Activated T-helper 2 cell treated with anti-CD3 and anti-CD28 coated beads, Interferon-gamma antibody, Interleukin-2, Interleukin-4, amounts not matched to agents 10 μg/mL and 5 μg/mL and 100 μg/mL, durations not matched to agents 14 hours and 24 hours and 36 hours (primary cell): ENCODE results near the gene CHD1L. TPM values are rescaled to one million over a fixed set of nuclear protein-coding genes. Genes with fewer than 3 reads are reported as not detected.
"Not testable (repeated sequence)": the region's sequence is repeated elsewhere in the genome, so short reads cannot be mapped to it uniquely, and the experiment has no call there.

Source experiments
- DNase-seq: peaks from one replicate; pipeline ENCODE4 v3.0.0; 2021; ENCODE audit warnings: low spot score
- H3K27ac Mint-ChIP-seq: one replicate; pipeline ENCODE4 v1.8.0; 2021; ENCODE audit warnings: mixed read lengths
- H3K27me3 Mint-ChIP-seq: one replicate; pipeline ENCODE4 v1.8.0; 2021; ENCODE audit warnings: low read depth, mixed read lengths
- H3K36me3 Mint-ChIP-seq: one replicate; pipeline ENCODE4 v1.8.0; 2021; ENCODE audit warnings: low read depth, mixed read lengths
- H3K4me1 Mint-ChIP-seq: one replicate; pipeline ENCODE4 v1.8.0; 2021; ENCODE audit warnings: low read depth, mixed read lengths
- H3K4me3 Mint-ChIP-seq: one replicate; pipeline ENCODE4 v1.8.0; 2021; ENCODE audit warnings: low read depth, mild to moderate bottlenecking, moderate library complexity, mixed read lengths
- H3K9me3 Mint-ChIP-seq: one replicate; pipeline ENCODE4 v1.8.0; 2021; ENCODE audit warnings: mixed read lengths
- intact Hi-C: fragments of 100-400 bp; cut with micrococcal nuclease; formaldehyde crosslinking; loops from one replicate; pipeline ENCODE4 v1.15.1; 2023
- total RNA-seq: library from RNA; stranded (reverse); gene quantifications from 2 replicates; pipeline ENCODE4 v1.2.3, GENCODE V29; 2022

Gene CHD1L
- total RNA-seq, 1 donor from 2014 or later, result 86.0 TPM

DNA sequence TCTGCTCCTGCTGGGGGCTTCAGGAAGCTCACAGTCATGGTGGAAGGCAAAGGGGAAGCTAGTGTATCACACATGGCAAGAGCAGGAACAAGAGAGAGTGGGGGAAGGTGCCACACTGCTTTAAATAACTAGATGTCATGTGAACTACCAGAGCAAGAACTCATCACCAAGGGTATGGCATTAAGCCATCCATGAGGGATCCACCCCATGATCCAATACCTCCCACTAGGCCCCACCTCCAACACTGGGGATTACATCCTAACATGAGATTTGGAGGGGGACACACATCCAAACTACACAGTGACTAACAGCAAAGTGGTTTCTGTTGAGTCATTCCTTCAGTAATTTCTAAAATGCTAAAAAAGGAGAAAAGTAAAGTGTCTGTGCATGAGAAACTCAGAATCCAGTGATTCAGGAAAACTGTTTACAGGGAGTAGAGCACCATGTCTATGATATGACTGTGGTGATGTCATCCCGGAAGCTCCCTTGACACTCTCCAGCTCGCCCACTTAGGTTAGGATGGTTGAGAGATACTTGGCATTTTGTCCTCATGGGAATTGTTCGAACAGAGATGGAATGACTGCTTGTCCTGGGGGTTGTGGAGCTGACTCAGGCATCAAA, 50.3 kb downstream of the CHD1L start:
- Mint-ChIP-seq H3K4me1 (peaks cover 13% of the 10 kb centered on the region), H3K27ac (peak overlapping the region; percentile 50), H3K27me3 (no peaks in the 10 kb centered on the region), H3K4me3 (no peak overlapping the region), H3K9me3 (peaks cover 15% of the 10 kb centered on the region), H3K36me3 (peaks cover 98% of the 10 kb centered on the region)
- intact Hi-C loops, result no loop called here
- no peak for DNase-seq

DNA sequence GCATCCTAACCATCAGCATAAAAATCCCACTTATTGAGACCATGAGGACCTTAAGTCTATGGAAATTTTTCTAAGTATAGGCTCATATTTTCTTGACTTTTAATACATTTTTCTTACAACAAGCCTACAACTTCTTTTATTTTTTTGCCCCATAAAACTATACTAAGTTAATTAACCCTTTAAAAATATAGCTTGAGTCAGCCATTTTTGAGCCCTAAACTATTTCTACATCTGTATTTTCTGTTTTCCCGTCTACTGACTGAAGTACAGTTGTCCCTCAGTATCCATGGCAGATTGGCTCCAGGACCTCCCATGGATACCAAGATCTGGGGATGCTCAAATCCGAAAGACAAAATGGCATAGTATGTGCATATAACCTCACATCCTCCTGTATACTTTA, 55.0 kb downstream of the CHD1L start:
- Mint-ChIP-seq H3K27me3 (no peaks in the 10 kb centered on the region), H3K36me3 (peaks cover 79% of the 10 kb centered on the region), H3K4me1 (peaks cover 3% of the 10 kb centered on the region), H3K27ac (no peak overlapping the region), H3K4me3 (no peak overlapping the region), H3K9me3 (peaks cover 42% of the 10 kb centered on the region)
- intact Hi-C loops, result no loop called here
- DNase-seq, result no peak

DNA sequence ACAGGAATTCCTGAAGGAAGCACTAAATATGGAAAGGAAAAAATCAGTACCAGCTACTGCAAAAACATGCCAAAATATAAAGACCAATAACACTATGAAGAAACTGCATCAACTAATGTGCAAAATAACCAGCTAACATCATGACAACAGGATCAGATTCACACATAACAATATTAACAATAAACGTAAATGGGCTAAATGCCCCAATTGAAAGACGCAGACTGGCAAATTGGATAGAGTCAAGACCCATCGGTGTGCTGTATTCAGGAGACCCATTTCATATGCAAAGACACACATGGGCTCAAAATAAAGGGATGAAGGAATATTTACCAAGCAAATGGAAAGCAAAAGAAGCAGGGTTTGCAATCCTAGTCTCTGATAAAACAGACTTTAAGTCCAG, 63.3 kb downstream of the CHD1L start:
- H3K4me3 Mint-ChIP-seq, intact Hi-C loops, H3K27me3 Mint-ChIP-seq, H3K4me1 Mint-ChIP-seq, H3K36me3 Mint-ChIP-seq, DNase-seq, H3K27ac Mint-ChIP-seq: not testable (repeated sequence)
- H3K9me3 Mint-ChIP-seq, result peaks cover 75% of the 10 kb centered on the region

GRCh38 chr1:147316968-147317367, 74.5 kb downstream of the CHD1L start:
- intact Hi-C loops, result no loop called here
- no peak overlapping the region for H3K27ac Mint-ChIP-seq
- DNase-seq, result no peak
- H3K4me1 Mint-ChIP-seq, result no peaks in the 10 kb centered on the region
- no peaks in the 10 kb centered on the region for H3K36me3 Mint-ChIP-seq
- peaks cover under 1% of the 10 kb centered on the region for H3K9me3 Mint-ChIP-seq
- H3K27me3 Mint-ChIP-seq, result peaks cover 3% of the 10 kb centered on the region
- H3K4me3 Mint-ChIP-seq, result no peak overlapping the region

DNA sequence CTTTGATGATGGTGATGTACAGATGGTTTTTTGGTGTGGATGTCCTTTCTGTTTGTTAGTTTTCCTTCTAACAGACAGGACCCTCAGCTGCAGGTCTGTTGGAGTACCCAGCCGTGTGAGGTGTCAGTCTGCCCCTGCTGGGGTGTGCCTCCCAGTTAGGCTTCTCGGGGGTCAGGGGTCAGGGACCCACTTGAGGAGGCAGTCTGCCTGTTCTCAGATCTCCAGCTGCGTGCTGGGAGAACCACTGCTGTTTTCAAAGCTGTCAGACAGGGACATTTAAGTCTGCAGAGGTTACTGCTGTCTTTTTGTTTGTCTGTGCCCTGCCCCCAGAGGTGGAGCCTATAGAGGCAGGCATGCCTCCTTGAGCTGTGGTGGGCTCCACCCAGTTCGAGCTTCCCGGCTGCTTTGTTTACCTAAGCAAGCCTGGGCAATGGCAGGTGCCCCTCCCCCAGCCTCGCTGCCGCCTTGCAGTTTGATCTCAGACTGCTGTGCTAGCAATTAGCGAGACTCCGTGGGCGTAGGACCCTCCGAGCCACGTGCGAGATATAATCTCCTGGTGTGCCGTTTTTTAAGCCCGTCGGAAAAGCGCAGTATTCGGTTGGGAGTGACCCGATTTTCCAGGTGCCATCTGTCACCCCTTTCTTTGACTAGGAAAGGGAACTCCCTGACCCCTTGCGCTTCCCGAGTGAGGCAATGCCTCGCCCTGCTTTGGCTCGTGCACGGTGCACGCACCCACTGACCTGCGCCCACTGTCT, 84.6 kb downstream of the CHD1L start:
- H3K4me1 Mint-ChIP-seq, intact Hi-C loops, H3K36me3 Mint-ChIP-seq, H3K27ac Mint-ChIP-seq, H3K9me3 Mint-ChIP-seq, H3K4me3 Mint-ChIP-seq, DNase-seq, H3K27me3 Mint-ChIP-seq: not testable (repeated sequence)

DNA sequence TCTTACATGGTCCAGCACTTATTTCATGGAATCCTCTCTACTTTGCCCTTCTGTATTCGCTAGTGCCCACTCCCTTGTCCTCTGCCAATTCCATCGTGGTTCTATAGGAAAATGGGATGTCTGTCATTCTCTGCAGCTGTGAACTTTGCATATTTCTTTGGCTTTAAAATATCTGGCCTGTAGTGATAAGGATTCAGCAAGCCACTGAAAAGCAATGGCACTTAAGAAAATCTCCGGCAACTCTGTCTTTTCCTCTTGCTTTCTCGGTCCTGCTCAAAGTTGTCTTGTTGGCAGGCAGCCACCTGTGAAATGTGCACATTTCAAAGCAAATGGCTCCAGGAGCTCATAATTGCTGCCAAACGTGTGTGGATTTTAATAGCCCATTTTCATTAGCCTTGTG, 91.8 kb downstream of the CHD1L start:
- H3K9me3 Mint-ChIP-seq, result no peaks in the 10 kb centered on the region
- no peaks in the 10 kb centered on the region for H3K4me1 Mint-ChIP-seq
- H3K4me3 Mint-ChIP-seq, result no peak overlapping the region
- intact Hi-C loops, result no loop called here
- peaks cover 29% of the 10 kb centered on the region for H3K27me3 Mint-ChIP-seq
- no peaks in the 10 kb centered on the region for H3K36me3 Mint-ChIP-seq
- H3K27ac Mint-ChIP-seq, result no peak overlapping the region
- DNase-seq, result no peak

DNA sequence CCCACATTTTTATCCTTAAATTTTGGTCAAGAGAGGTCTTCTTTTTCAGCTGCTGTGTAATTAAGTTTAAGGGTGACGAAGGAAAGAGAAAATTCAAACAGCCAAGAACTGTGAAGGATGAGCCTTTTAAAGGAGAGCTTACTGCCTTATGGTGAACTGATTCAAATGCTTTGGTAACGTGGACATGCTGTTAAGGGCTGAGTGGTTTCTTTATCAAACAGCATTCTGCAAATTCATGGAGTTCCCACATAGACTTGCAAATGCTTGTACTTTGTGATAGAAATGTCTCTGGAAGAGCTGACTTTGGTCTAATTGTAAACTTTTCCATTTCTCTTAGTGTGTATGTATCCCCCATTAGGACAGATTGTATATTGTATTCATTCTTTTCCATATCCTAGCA, 93.8 kb downstream of the CHD1L start:
- H3K4me1 Mint-ChIP-seq, result no peaks in the 10 kb centered on the region
- H3K27ac Mint-ChIP-seq, result no peak overlapping the region
- peaks cover 29% of the 10 kb centered on the region for H3K27me3 Mint-ChIP-seq
- no peak overlapping the region for H3K4me3 Mint-ChIP-seq
- H3K36me3 Mint-ChIP-seq, result no peaks in the 10 kb centered on the region
- intact Hi-C loops, result no loop called here
- H3K9me3 Mint-ChIP-seq, result no peaks in the 10 kb centered on the region
- no peak for DNase-seq

GRCh38 chr1:147337040-147337630, 94.7 kb downstream of the CHD1L start:
- intact Hi-C loops, result no loop called here
- peaks cover 29% of the 10 kb centered on the region for H3K27me3 Mint-ChIP-seq
- H3K36me3 Mint-ChIP-seq, result no peaks in the 10 kb centered on the region
- H3K9me3 Mint-ChIP-seq, result no peaks in the 10 kb centered on the region
- no peak overlapping the region for H3K4me3 Mint-ChIP-seq
- no peak overlapping the region for H3K27ac Mint-ChIP-seq
- DNase-seq, result no peak
- H3K4me1 Mint-ChIP-seq, result no peaks in the 10 kb centered on the region

GRCh38 chr1:147338571-147338970, 96.1 kb downstream of the CHD1L start:
- Mint-ChIP-seq H3K27me3 (peaks cover 18% of the 10 kb centered on the region), H3K4me3 (no peak overlapping the region), H3K4me1 (no peaks in the 10 kb centered on the region), H3K36me3 (no peaks in the 10 kb centered on the region), H3K9me3 (no peaks in the 10 kb centered on the region), H3K27ac (no peak overlapping the region)
- DNase-seq, result no peak
- intact Hi-C loops, result no loop called here

GRCh38 chr1:147341246-147341645, 98.8 kb downstream of the CHD1L start:
- no peak overlapping the region for H3K27ac Mint-ChIP-seq
- no peaks in the 10 kb centered on the region for H3K4me1 Mint-ChIP-seq
- peaks cover 13% of the 10 kb centered on the region for H3K27me3 Mint-ChIP-seq
- DNase-seq, result no peak
- H3K4me3 Mint-ChIP-seq, result no peak overlapping the region
- intact Hi-C loops, result no loop called here
- no peaks in the 10 kb centered on the region for H3K36me3 Mint-ChIP-seq
- H3K9me3 Mint-ChIP-seq, result no peaks in the 10 kb centered on the region

Other genes starting within 250 kb of the CHD1L start
- gene PRKAB2, start 70.2 kb upstream of the CHD1L start, total RNA-seq, result 9.1 and 9.5 TPM in 2 replicates
- 0.09 TPM in 2 replicates for gene FMO5, start 17.3 kb upstream of the CHD1L start, total RNA-seq